WTC11 (cell line): Measurements from ENCODE around the gene SPRED2.

Source experiments
- ATF1 ChIP-seq: sonication (generic); formaldehyde crosslinking; IDR thresholded peaks from 2 replicates; pipeline ENCODE4 v1.8.1; 2023; ENCODE audit warnings: mild to moderate bottlenecking, moderate library complexity, missing genetic modification reagents
- CBFB ChIP-seq: sonication (generic); formaldehyde crosslinking; IDR thresholded peaks from 2 replicates; pipeline ENCODE4 v1.8.1; 2022; ENCODE audit warnings: mild to moderate bottlenecking, low read depth, missing genetic modification reagents
- CTCF ChIP-seq: fragments of 200-600 bp; IDR thresholded peaks from 2 replicates; pipeline ENCODE4 v1.8.0; 2022; ENCODE audit warnings: antibody characterized with exemption
- ESRRA ChIP-seq: sonication (generic); formaldehyde crosslinking; IDR thresholded peaks from 2 replicates; pipeline ENCODE4 v1.8.1; 2022; ENCODE audit warnings: mild to moderate bottlenecking, missing genetic modification reagents, borderline replicate concordance
- FOXP1 ChIP-seq: sonication (generic); formaldehyde crosslinking; IDR thresholded peaks from 2 replicates; pipeline ENCODE4 v1.8.0; 2022; ENCODE audit warnings: missing genetic modification reagents, mild to moderate bottlenecking, moderate library complexity, borderline replicate concordance
- JUN ChIP-seq: sonication (generic); formaldehyde crosslinking; IDR thresholded peaks from 2 replicates; pipeline ENCODE4 v1.8.0; 2023; ENCODE audit warnings: mild to moderate bottlenecking, missing genetic modification reagents
- MAX ChIP-seq: sonication (generic); formaldehyde crosslinking; IDR thresholded peaks from 2 replicates; pipeline ENCODE4 v1.8.0; 2022; ENCODE audit warnings: mild to moderate bottlenecking, missing genetic modification reagents
- PRDM15 ChIP-seq: sonication (generic); formaldehyde crosslinking; IDR thresholded peaks from 2 replicates; pipeline ENCODE4 v1.8.0; 2022; ENCODE audit warnings: missing genetic modification reagents
- RELA ChIP-seq: sonication (generic); formaldehyde crosslinking; IDR thresholded peaks from 2 replicates; pipeline ENCODE4 v1.8.1; 2022; ENCODE audit warnings: missing genetic modification reagents, mild to moderate bottlenecking, borderline replicate concordance
- SMAD3 ChIP-seq: sonication (generic); formaldehyde crosslinking; IDR thresholded peaks from 2 replicates; pipeline ENCODE4 v1.8.0; 2022; ENCODE audit warnings: missing genetic modification reagents, mild to moderate bottlenecking, borderline replicate concordance
- TF ChIP-seq, protein P1 (sequence below): sonication (generic); formaldehyde crosslinking; IDR thresholded peaks from 2 replicates; pipeline ENCODE4 v1.8.0; 2022; ENCODE audit warnings: mild to moderate bottlenecking, missing genetic modification reagents
- TF ChIP-seq, protein P2 (sequence below): sonication (generic); formaldehyde crosslinking; conservative IDR thresholded peaks from 2 replicates; pipeline ENCODE4 v1.8.1; 2022; ENCODE audit warnings: mild to moderate bottlenecking, missing genetic modification reagents
- TF ChIP-seq, protein P3 (sequence below): sonication (generic); formaldehyde crosslinking; IDR thresholded peaks from 2 replicates; pipeline ENCODE4 v1.8.0; 2022; ENCODE audit warnings: mild to moderate bottlenecking, missing genetic modification reagents

DNA sequence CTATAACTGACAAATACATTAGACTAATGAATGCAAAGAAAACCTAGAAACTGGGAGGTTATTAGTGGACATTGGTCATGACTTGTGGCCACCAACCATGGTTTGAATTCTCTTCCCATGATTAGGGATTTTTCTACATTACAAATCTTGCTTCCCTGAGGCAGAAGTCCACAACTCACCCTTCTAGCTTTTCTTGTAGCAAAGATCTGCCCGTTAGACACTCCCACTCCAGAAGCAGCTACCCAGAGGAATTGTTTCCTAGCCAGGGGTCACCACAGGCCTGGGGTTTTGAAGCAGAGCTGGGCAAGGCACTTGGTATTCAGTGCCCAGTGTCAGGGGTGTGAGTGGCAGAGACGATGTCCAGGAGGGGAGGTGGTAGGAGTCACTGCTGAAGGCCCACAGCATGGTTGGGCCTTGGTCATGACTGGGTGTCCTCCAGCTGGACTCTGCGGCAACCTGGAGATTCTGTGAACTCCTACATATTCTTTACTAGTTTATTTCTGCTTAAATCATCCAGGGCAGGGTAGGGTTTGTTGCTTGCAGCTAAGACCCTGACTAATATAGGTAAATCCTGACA is 149.8 kb downstream of the SPRED2 start:
- TF ChIP-seq CBFB (CRISPR knock-in tag) (no peak), JUN (CRISPR knock-in tag) (no peak), CTCF (no peak), SMAD3 (CRISPR knock-in tag) (no peak), FOXP1 (CRISPR knock-in tag) (no peak), ESRRA (CRISPR knock-in tag) (no peak), ATF1 (CRISPR knock-in tag) (no peak), PRDM15 (CRISPR knock-in tag) (no peak), RELA (CRISPR knock-in tag) (no peak), MAX (no peak)
- TF ChIP-seq, protein P1, sequence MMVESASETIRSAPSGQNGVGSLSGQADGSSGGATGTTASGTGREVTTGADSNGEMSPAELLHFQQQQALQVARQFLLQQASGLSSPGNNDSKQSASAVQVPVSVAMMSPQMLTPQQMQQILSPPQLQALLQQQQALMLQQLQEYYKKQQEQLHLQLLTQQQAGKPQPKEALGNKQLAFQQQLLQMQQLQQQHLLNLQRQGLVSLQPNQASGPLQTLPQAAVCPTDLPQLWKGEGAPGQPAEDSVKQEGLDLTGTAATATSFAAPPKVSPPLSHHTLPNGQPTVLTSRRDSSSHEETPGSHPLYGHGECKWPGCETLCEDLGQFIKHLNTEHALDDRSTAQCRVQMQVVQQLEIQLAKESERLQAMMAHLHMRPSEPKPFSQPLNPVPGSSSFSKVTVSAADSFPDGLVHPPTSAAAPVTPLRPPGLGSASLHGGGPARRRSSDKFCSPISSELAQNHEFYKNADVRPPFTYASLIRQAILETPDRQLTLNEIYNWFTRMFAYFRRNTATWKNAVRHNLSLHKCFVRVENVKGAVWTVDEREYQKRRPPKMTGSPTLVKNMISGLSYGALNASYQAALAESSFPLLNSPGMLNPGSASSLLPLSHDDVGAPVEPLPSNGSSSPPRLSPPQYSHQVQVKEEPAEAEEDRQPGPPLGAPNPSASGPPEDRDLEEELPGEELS (CRISPR knock-in tag): no peak
- TF ChIP-seq, protein P2, sequence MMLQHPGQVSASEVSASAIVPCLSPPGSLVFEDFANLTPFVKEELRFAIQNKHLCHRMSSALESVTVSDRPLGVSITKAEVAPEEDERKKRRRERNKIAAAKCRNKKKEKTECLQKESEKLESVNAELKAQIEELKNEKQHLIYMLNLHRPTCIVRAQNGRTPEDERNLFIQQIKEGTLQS: no peak
- TF ChIP-seq, protein P3, sequence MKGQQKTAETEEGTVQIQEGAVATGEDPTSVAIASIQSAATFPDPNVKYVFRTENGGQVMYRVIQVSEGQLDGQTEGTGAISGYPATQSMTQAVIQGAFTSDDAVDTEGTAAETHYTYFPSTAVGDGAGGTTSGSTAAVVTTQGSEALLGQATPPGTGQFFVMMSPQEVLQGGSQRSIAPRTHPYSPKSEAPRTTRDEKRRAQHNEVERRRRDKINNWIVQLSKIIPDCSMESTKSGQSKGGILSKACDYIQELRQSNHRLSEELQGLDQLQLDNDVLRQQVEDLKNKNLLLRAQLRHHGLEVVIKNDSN (CRISPR knock-in tag): no peak
